H1 (cell line): Measurements from ENCODE around the gene PHACTR1. TPM values are rescaled to one million over a fixed set of nuclear protein-coding genes. Genes with fewer than 3 reads are reported as not detected.

Source experiments
- CTCF ChIA-PET: fragments of 300-600 bp; sonication (Branson Sonifier 250); formaldehyde crosslinking; loops from one replicate; lab custom pipeline; 2021; ENCODE audit not compliant: partially characterized antibody; lab: Charles Lee
- POLR2A ChIA-PET: fragments of 300-600 bp; sonication (Branson Sonifier 250); formaldehyde crosslinking; loops from one replicate; lab custom pipeline; 2021; ENCODE audit warnings: inconsistent platforms; ENCODE audit not compliant: partially characterized antibody; lab: Charles Lee
- DNase-seq, 2 experiments: peaks; one replicate each; pipeline versions ENCODE4 v3.0.0 to v3.0.0-alpha.2; 2010 to 2022; ENCODE audit warnings: low spot score in 2 of 2, low read depth in 1 of 2, mixed read lengths in 1 of 2
- FAIRE-seq: peaks from 2 replicates; lab custom pipeline; 2011; peaks lifted over from hg19 to GRCh38; lab: Jason Lieb, UNC
- H2AFZ ChIP-seq: 2 replicates; pipeline ENCODE4 v1.8.1; 2012; ENCODE audit warnings: low read length, inconsistent platforms
- H2AK5ac ChIP-seq: 2 replicates; pipeline ENCODE4 v1.6.1; 2013; ENCODE audit warnings: low read depth, low read length
- H2BK120ac ChIP-seq: replicated peaks from 2 replicates; pipeline ENCODE3; 2013; ENCODE audit warnings: low read depth, low read length, inconsistent platforms
- H2BK12ac ChIP-seq: 2 replicates; pipeline ENCODE4 v1.6.1; 2013; ENCODE audit warnings: low read depth, low read length
- H2BK15ac ChIP-seq: 2 replicates; pipeline ENCODE4 v1.6.1; 2013; ENCODE audit warnings: low read length
- H2BK20ac ChIP-seq: 2 replicates; pipeline ENCODE4 v1.6.1; 2013; ENCODE audit warnings: low read length
- H2BK5ac ChIP-seq: 2 replicates; pipeline ENCODE4 v1.6.1; 2013; ENCODE audit warnings: low read depth, low read length
- H3K14ac ChIP-seq: 2 replicates; pipeline ENCODE4 v1.6.1; 2013; ENCODE audit warnings: inconsistent platforms; ENCODE audit not compliant: insufficient read length
- H3K18ac ChIP-seq: 2 replicates; pipeline ENCODE4 v1.6.1; 2013; ENCODE audit warnings: low read length; ENCODE audit errors: extremely low read depth
- H3K23ac ChIP-seq: 2 replicates; pipeline ENCODE4 v1.6.1; 2013; ENCODE audit warnings: inconsistent platforms; ENCODE audit not compliant: insufficient read length
- H3K23me2 ChIP-seq: 2 replicates; pipeline ENCODE4 v1.6.1; 2013; ENCODE audit warnings: low read depth, low read length
- H3K27ac ChIP-seq: 2 replicates; pipeline ENCODE4 v1.6.1; 2011; ENCODE audit warnings: low read depth, low read length, inconsistent platforms
- H3K27me3 ChIP-seq, 4 experiments: replicated peaks in 1 of 4; 1 replicate in 1 of 4; 2 replicates in 3 of 4; pipeline versions ENCODE4 v1.6.1 to v1.8.1; 2011 to 2013; ENCODE audit warnings: low read length in 3 of 4, mild to moderate bottlenecking in 3 of 4, inconsistent platforms in 2 of 4, mixed read lengths in 2 of 4, moderate library complexity in 1 of 4; ENCODE audit not compliant: control insufficient read depth in 3 of 4, insufficient read depth in 3 of 4; ENCODE audit errors: extremely low read depth in 1 of 4
- H3K36me3 ChIP-seq, 4 experiments: 2 replicates each; pipeline versions ENCODE4 v1.6.1 to v1.8.1; 2011 to 2013; ENCODE audit warnings: mild to moderate bottlenecking in 4 of 4, low read length in 3 of 4, moderate library complexity in 2 of 4, control low read depth in 1 of 4, inconsistent platforms in 1 of 4; ENCODE audit not compliant: insufficient read depth in 4 of 4, control insufficient read depth in 2 of 4
- H3K4ac ChIP-seq: replicated peaks from 2 replicates; pipeline ENCODE3; 2013; ENCODE audit warnings: low read length, low read depth, mixed read lengths, inconsistent platforms; ENCODE audit not compliant: insufficient read length
- H3K4me1 ChIP-seq, 4 experiments: replicated peaks in 1 of 4; 1 replicate in 1 of 4; 2 replicates in 3 of 4; pipeline versions ENCODE4 v1.6.1 to v1.8.1; 2011 to 2013; ENCODE audit warnings: low read length in 3 of 4, inconsistent platforms in 2 of 4, mixed read lengths in 1 of 4; ENCODE audit not compliant: insufficient read depth in 4 of 4, control insufficient read depth in 3 of 4
- H3K4me2 ChIP-seq, 2 experiments: 2 replicates each; pipeline versions ENCODE4 v1.6.1 to v1.8.1; 2011 to 2013; ENCODE audit warnings: low read depth in 2 of 2, low read length in 2 of 2, control low read depth in 1 of 2, inconsistent platforms in 1 of 2, mild to moderate bottlenecking in 1 of 2; ENCODE audit not compliant: insufficient read depth in 1 of 2
- H3K4me3 ChIP-seq, 4 experiments: fragments of 200-600, 300-600 bp in 1 of 4; sonication (generic), shearing (Covaris generic), sonication (Bioruptor Twin) in 1 of 4; 2 replicates each; pipeline versions ENCODE4 v1.5.1 to v1.8.1; 2011 to 2016; ENCODE audit warnings: low read length in 4 of 4, low read depth in 3 of 4, control low read depth in 2 of 4, inconsistent platforms in 2 of 4, mild to moderate bottlenecking in 2 of 4, mixed read lengths in 1 of 4, moderate library complexity in 1 of 4; ENCODE audit not compliant: insufficient read depth in 2 of 4; ENCODE audit errors: extremely low read depth in 1 of 4
- H3K56ac ChIP-seq: replicated peaks from 2 replicates; pipeline ENCODE3; 2013; ENCODE audit warnings: low read depth, mild to moderate bottlenecking, mixed read lengths, low read length, inconsistent platforms; ENCODE audit not compliant: insufficient read length
- H3K79me1 ChIP-seq: 2 replicates; pipeline ENCODE4 v1.6.1; 2013; ENCODE audit warnings: low read depth, low read length, control low read depth
- H3K79me2 ChIP-seq, 2 experiments: 2 replicates each; pipeline versions ENCODE4 v1.6.1 to v1.8.1; 2012 to 2013; ENCODE audit warnings: low read length in 2 of 2, mild to moderate bottlenecking in 2 of 2, inconsistent platforms in 1 of 2; ENCODE audit not compliant: insufficient read depth in 2 of 2, control insufficient read depth in 1 of 2
- H3K9ac ChIP-seq, 4 experiments: replicated peaks in 1 of 4; 1 replicate in 1 of 4; 2 replicates in 3 of 4; pipeline versions ENCODE4 v1.6.1 to v1.8.1; 2011 to 2013; ENCODE audit warnings: low read depth in 3 of 4, low read length in 3 of 4, control low read depth in 2 of 4, mild to moderate bottlenecking in 2 of 4, moderate library complexity in 2 of 4, inconsistent platforms in 1 of 4; ENCODE audit errors: extremely low read depth in 1 of 4
- H3K9me3 ChIP-seq, 2 experiments: 2 replicates each; pipeline versions ENCODE4 v1.6.1 to v1.8.1; 2012 to 2013; ENCODE audit warnings: mild to moderate bottlenecking in 2 of 2, moderate library complexity in 2 of 2, control low read depth in 1 of 2, inconsistent platforms in 1 of 2, low read depth in 1 of 2, low read length in 1 of 2, mixed read lengths in 1 of 2; ENCODE audit not compliant: insufficient read depth in 2 of 2
- H4K20me1 ChIP-seq, 2 experiments: replicated peaks in 1 of 2; 2 replicates each; pipeline versions ENCODE3 to v1.8.1; 2011 to 2013; ENCODE audit warnings: inconsistent platforms in 2 of 2, low read length in 2 of 2, mild to moderate bottlenecking in 1 of 2; ENCODE audit not compliant: insufficient read depth in 2 of 2, control insufficient read depth in 1 of 2
- H4K5ac ChIP-seq: 2 replicates; pipeline ENCODE4 v1.6.1; 2013; ENCODE audit warnings: low read length, low read depth, mixed read lengths, inconsistent platforms; ENCODE audit not compliant: insufficient read length
- H4K8ac ChIP-seq: 2 replicates; pipeline ENCODE4 v1.8.0; 2013; ENCODE audit warnings: mild to moderate bottlenecking, moderate library complexity, low read length, inconsistent platforms; ENCODE audit not compliant: insufficient read depth; ENCODE audit errors: extremely low read depth
- H4K91ac ChIP-seq: replicated peaks from 2 replicates; pipeline ENCODE3; 2013; ENCODE audit warnings: low read length, mixed read lengths, inconsistent platforms; ENCODE audit not compliant: insufficient read length
- BCL11A ChIP-seq, 2 experiments: IDR thresholded peaks; one replicate each; pipeline ENCODE4 v1.6.1; 2011; ENCODE audit warnings: low read depth in 2 of 2, low read length in 2 of 2, mild to moderate bottlenecking in 2 of 2
- CREB1 ChIP-seq: IDR thresholded peaks from 2 replicates; pipeline ENCODE4 v1.6.1; 2012; ENCODE audit warnings: inconsistent platforms
- RNF2 ChIP-seq: fragments of 200-900, 300-1000 bp; sonication (generic); IDR thresholded peaks from 2 replicates; pipeline ENCODE4 v1.7.1; 2016; ENCODE audit warnings: borderline replicate concordance, low read depth, mild to moderate bottlenecking, antibody characterized with exemption, low read length; ENCODE audit not compliant: poor library complexity, severe bottlenecking; ENCODE audit errors: missing control alignments
- YY1 ChIP-seq: IDR thresholded peaks from 2 replicates; pipeline ENCODE4 v1.6.1; 2011; ENCODE audit warnings: low read depth, mild to moderate bottlenecking, low read length
- WGBS, 2 experiments: shearing (Covaris generic) in 1 of 2; methylation state at CpG; one replicate each; pipeline versions ENCODE4 v1.1.6 to v1.1.7; 2013 to 2015; ENCODE audit warnings: low lambda C conversion rate in 2 of 2, mixed read lengths in 2 of 2, inconsistent platforms in 1 of 2, low coverage in 1 of 2, missing lambda C conversion rate in 1 of 2; ENCODE audit not compliant: insufficient replicate concordance in 2 of 2, insufficient coverage in 1 of 2, insufficient read length in 1 of 2; ENCODE audit errors: extremely low coverage in 1 of 2, missing lambda C conversion rate in 1 of 2; 5-methylcytosine and 5-hydroxymethylcytosine counted together
- polyA plus RNA-seq, 7 experiments: library from polyadenylated mRNA; depleted of rRNA in 3 of 7; stranded (reverse) in 5 of 7; unstranded in 2 of 7; fragments of >200 nt in 5 of 7; fragments of 200-250 nt in 2 of 7; gene quantifications; 1 replicate in 5 of 7; 2 replicates in 1 of 7; 4 replicates in 1 of 7; pipeline versions ENCODE4 v1.2.1 to v1.2.3, GENCODE V29; 2011 to 2013; ENCODE audit warnings: missing spikeins in 2 of 7, mixed read lengths in 2 of 7
- total RNA-seq: library from RNA; stranded (reverse); fragmentation: NEBNext Ultra II Directional; extraction: Animal tissue kit (Norgen Biotek cat#: 25700); gene quantifications from 2 replicates; pipeline ENCODE4 v1.2.1, GENCODE V29; 2021

PHACTR1 gene
- total and polyA plus RNA-seq, 2 of the 8 experiments (the other 6 are each of a cell fraction or from before 2014, with no cell fraction given): 3.9 to 17.1 TPM

DNA sequence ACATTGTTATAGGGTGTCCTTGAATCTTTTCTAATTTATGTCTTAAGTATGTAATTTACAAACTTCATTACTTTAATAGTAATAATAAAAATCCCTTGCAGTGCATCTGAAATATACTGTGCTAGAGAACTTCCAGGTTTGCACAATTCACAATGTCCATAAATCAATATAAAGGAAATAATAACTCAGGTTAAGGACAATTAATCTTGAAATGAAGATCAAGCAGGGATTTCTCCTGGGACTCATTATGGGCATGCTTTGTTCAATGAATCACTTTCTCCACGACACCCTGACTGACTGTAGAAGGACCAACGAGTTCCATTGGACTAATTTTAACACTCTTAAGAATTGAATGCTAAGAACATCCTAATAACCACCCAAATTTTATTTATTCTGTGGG lies 110.0 kb downstream of the PHACTR1 start:
- no peak overlapping the region for H3K27ac ChIP-seq
- no peaks in the 10 kb centered on the region for H3K79me1 ChIP-seq
- no peak for FAIRE-seq
- no peak overlapping the region for H2BK20ac ChIP-seq
- H2AFZ ChIP-seq: no peak overlapping the region
- no peaks in the 10 kb centered on the region for H3K79me2 ChIP-seq
- no peaks in the 10 kb centered on the region for H4K20me1 ChIP-seq
- H2BK12ac ChIP-seq: no peak overlapping the region
- no peak for TF ChIP-seq YY1
- TF ChIP-seq CREB1: no peak
- no peak for TF ChIP-seq BCL11A (IDR thresholded peaks at IDR 0.05; ENCODE audit: low read depth in 2 of 2, low read length in 2 of 2)
- TF ChIP-seq RNF2: no peak
- TF ChIP-seq, all 59 proteins: peak for 0
- Histone ChIP-seq H2BK120ac (no peak overlapping the region), H4K91ac (no peak overlapping the region), H3K4ac (no peak overlapping the region), H3K23me2 (no peaks in the 10 kb centered on the region), H4K5ac (no peak overlapping the region), H2BK15ac (no peak overlapping the region), H3K23ac (no peak overlapping the region), H3K18ac (no peak overlapping the region), H3K4me3 (no peak overlapping the region), H3K9ac (no peak overlapping the region), H2BK5ac (no peak overlapping the region), H3K56ac (no peak overlapping the region), H3K27me3 (no peaks in the 10 kb centered on the region), H4K8ac (no peak overlapping the region), H3K4me2 (no peak overlapping the region), H3K9me3 (no peaks in the 10 kb centered on the region), H3K14ac (no peak overlapping the region), H3K4me1 (peaks cover 0 to 5% (median 0%) of the 10 kb centered on the region in 4 experiments; a peak in 1 of 7 replicates), H2AK5ac (no peak overlapping the region), H3K36me3 (no peaks in the 10 kb centered on the region)
- POLR2A ChIA-PET: no interaction called here
- 77% methylated on average over 2 of the region's 2 CpGs; no CpG with 5 or more reads in 1 of the 2 experiments for WGBS, 2 experiments
- CTCF ChIA-PET: interaction anchor here (1.1 to 1.8 kb wide), 3 partner anchors 49 to 131 kb away, joined by 3 read pairs; no protein-coding TSS in a partner anchor
- DNase-seq: no peak
